HUES64 (cell line): ENCODE results near the gene GLI2. TPM values are rescaled to one million over a fixed set of nuclear protein-coding genes. Genes with fewer than 3 reads are reported as not detected.

ENCODE experiments used
- H3K27ac ChIP-seq: 2 replicates; pipeline ENCODE4 v1.7.0; 2013; ENCODE audit warnings: low read depth, low read length, inconsistent platforms
- H3K27me3 ChIP-seq: 2 replicates; pipeline ENCODE4 v1.6.1; 2013; ENCODE audit warnings: mild to moderate bottlenecking, low read length; ENCODE audit not compliant: insufficient read depth
- H3K36me3 ChIP-seq: 2 replicates; pipeline ENCODE4 v1.6.1; 2013; ENCODE audit warnings: mild to moderate bottlenecking, low read length; ENCODE audit not compliant: insufficient read depth
- H3K4me1 ChIP-seq: 2 replicates; pipeline ENCODE4 v1.6.1; 2013; ENCODE audit warnings: mild to moderate bottlenecking, low read length, moderate library complexity; ENCODE audit not compliant: insufficient read depth
- H3K4me3 ChIP-seq: 2 replicates; pipeline ENCODE4 v1.5.1; 2013; ENCODE audit warnings: mild to moderate bottlenecking, low read length, moderate library complexity
- H3K9ac ChIP-seq: 2 replicates; pipeline ENCODE4 v1.6.1; 2013; ENCODE audit warnings: mild to moderate bottlenecking, low read depth, low read length
- H3K9me3 ChIP-seq: 2 replicates; pipeline ENCODE4 v1.6.1; 2013; ENCODE audit warnings: low read depth, low read length; ENCODE audit not compliant: insufficient read depth
- WGBS: fragments of 150-250, 120-280 bp; methylation state at CpG from one replicate; pipeline ENCODE4 v1.1.7; 2013; ENCODE audit warnings: missing lambda C conversion rate; 5-methylcytosine and 5-hydroxymethylcytosine counted together
- polyA plus RNA-seq, 2 experiments: library from polyadenylated mRNA; stranded (reverse); fragments of 50-300 nt; gene quantifications; one replicate each; pipeline ENCODE4 v1.2.3, GENCODE V29; 2013

GLI2 gene
- polyA plus RNA-seq (2013, experiment 1 of 2), result 21.8 TPM
- polyA plus RNA-seq (2013, experiment 2 of 2), result 22.5 TPM

DNA sequence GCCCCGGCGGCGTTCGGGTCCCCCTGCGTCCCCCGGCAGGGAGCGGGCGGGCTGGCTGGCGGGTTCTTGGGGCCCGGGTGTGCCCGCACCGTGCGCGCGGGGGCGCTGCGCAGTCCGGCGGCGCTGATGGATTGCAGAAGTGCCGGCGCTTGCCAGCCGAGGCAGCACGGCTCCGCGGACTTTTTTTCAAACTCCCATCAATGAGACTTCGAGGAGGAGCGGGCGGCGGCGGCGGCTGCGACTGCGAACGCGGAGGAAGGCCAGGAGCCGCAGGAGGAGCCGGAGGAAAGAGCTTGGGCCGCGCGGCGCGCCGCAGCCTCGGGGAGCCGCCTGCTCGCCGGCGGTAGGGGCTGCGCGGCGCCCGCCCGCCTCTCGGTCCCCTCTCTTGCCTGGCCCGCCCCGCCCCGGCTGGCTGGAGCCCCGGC, at the start of gene GLI2:
TSS of gene GLI2 (plus strand) at position 123 of the 425 bp plus-strand sequence. CDS start 61,453 bp downstream, outside the sequence.
- WGBS, result under 1% methylated on average over 59 of the region's 59 CpGs
- Histone ChIP-seq H3K4me1 (peaks cover 32% of the 10 kb centered on the region), H3K27ac (peak within 1 kb of the TSS; percentile 97), H3K27me3 (no peaks in the 10 kb centered on the region), H3K36me3 (peaks cover 6% of the 10 kb centered on the region; the same call in 1 of the 2 replicates), H3K4me3 (peak within 1 kb of the TSS; percentile 89), H3K9ac (peak within 1 kb of the TSS; percentile 91), H3K9me3 (no peaks in the 10 kb centered on the region)

- Histone ChIP-seq H3K4me3 (no peak overlapping the region), H3K9ac (no peak overlapping the region), H3K9me3 (no peaks in the 10 kb centered on the region), H3K27ac (no peak overlapping the region), H3K36me3 (no peaks in the 10 kb centered on the region), H3K4me1 (no peaks in the 10 kb centered on the region), H3K27me3 (no peaks in the 10 kb centered on the region)
- WGBS, result 96% methylated on average over 12 of the region's 12 CpGs
These were observed 49.7 kb upstream of the GLI2 start for GRCh38 chr2:120685974-120686297.

DNA sequence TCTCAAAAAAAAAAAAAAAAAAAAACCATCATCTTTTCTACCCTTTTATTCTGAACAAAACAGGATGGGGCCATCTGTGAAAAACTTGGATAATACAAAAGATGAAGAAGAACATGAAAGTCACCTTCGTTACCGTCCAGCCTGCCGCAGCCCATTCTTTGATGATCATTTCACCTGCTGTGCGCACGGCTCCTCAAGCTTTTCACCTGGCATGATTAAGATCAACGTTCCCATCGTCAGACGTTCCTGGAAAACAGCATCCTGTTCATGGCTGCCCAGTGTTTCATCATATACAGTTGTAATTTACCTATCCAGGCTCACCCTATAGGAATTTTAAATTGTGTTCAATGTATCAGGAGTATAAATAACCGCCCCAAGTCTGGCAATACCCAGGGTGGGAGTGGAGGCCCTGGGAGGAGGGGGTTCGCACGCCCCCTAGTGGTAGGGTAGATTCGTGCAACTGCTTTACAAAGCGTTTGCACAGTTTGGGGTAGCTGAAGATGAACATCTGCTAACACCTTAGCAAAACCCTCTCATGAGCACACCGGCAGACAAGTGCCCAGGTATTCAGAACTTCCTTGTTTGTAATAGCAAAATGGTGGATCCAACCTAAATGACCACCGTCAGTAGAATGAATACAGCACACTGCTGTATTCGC, 49.0 kb upstream of the GLI2 start:
- no peaks in the 10 kb centered on the region for H3K9me3 ChIP-seq
- H3K4me3 ChIP-seq, result no peak overlapping the region
- H3K9ac ChIP-seq, result no peak overlapping the region
- WGBS, result 93% methylated on average over 16 of the region's 16 CpGs
- no peak overlapping the region for H3K27ac ChIP-seq
- H3K27me3 ChIP-seq, result no peaks in the 10 kb centered on the region
- H3K36me3 ChIP-seq, result no peaks in the 10 kb centered on the region
- H3K4me1 ChIP-seq, result no peaks in the 10 kb centered on the region

DNA sequence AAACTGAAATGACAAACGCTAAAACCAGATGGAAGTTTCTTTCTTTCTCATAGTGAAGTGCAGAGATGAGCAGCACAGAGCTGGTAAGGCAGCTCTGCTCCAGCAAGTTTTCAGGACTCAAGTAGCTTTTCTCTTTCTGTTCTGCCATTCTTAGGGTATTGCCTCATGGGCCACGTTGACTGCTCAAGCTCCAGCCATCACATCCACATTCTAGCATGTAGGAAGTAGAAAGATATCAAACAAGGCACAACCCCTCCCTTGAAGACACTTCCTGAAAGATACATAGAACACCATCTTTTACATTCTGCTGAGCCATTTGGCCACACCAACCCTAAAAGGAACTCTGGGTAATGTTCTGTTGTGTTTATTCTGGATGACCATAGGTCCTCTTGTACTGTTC, 48.5 kb upstream of the GLI2 start:
- Histone ChIP-seq H3K27me3 (no peaks in the 10 kb centered on the region), H3K4me3 (no peak overlapping the region), H3K9me3 (no peaks in the 10 kb centered on the region), H3K9ac (no peak overlapping the region), H3K27ac (no peak overlapping the region), H3K4me1 (no peaks in the 10 kb centered on the region), H3K36me3 (no peaks in the 10 kb centered on the region)
- WGBS, result 88% methylated on average over 2 of the region's 2 CpGs

- 88% methylated on average over 11 of the region's 11 CpGs for WGBS
- no peak overlapping the region for H3K4me3 ChIP-seq
- no peak overlapping the region for H3K27ac ChIP-seq
- no peak overlapping the region for H3K9ac ChIP-seq
- peaks cover 12% of the 10 kb centered on the region for H3K27me3 ChIP-seq
- H3K4me1 ChIP-seq, result no peaks in the 10 kb centered on the region
- H3K9me3 ChIP-seq, result no peaks in the 10 kb centered on the region
- no peaks in the 10 kb centered on the region for H3K36me3 ChIP-seq
These were observed 45.1 kb upstream of the GLI2 start for GRCh38 chr2:120690521-120690920.

DNA sequence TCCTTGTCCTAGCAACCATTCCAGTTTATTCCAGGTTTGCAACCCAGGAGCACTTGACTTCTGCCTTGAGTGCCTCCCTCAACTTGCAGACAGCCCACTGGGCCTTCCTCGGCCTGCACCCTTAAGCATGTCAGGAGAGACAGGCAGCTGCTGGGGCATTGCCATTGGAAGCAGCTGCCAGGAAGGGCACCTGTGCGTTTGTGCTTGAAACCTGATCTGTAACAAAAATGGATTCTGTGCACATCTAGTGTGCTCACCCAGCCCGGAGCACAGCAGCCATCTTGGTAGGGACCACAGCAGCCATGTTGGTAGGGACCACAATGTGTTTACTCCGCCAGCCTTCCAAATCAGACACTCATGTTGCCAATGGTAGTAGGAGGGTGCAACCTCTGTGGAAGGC, 44.3 kb upstream of the GLI2 start:
- WGBS, result 94% methylated on average over 4 of the region's 4 CpGs
- no peaks in the 10 kb centered on the region for H3K36me3 ChIP-seq
- no peak overlapping the region for H3K9ac ChIP-seq
- peaks cover 19% of the 10 kb centered on the region for H3K27me3 ChIP-seq
- H3K4me3 ChIP-seq, result no peak overlapping the region
- no peak overlapping the region for H3K27ac ChIP-seq
- peaks cover 7% of the 10 kb centered on the region; the same call in 1 of the 2 replicates for H3K4me1 ChIP-seq
- H3K9me3 ChIP-seq, result no peaks in the 10 kb centered on the region

GRCh38 chr2:120692691-120693090, 43.0 kb upstream of the GLI2 start:
- Histone ChIP-seq H3K4me1 (peaks cover 8% of the 10 kb centered on the region; the same call in 1 of the 2 replicates), H3K27me3 (peaks cover 24% of the 10 kb centered on the region), H3K4me3 (no peak overlapping the region), H3K36me3 (no peaks in the 10 kb centered on the region), H3K27ac (no peak overlapping the region), H3K9ac (no peak overlapping the region), H3K9me3 (no peaks in the 10 kb centered on the region)
- 95% methylated on average over 6 of the region's 6 CpGs for WGBS

- WGBS, result 91% methylated on average over 2 of the region's 2 CpGs
- Histone ChIP-seq H3K4me3 (no peak overlapping the region), H3K27me3 (peaks cover 24% of the 10 kb centered on the region)
These were observed 42.5 kb upstream of the GLI2 start for GRCh38 chr2:120693121-120693520.

GRCh38 chr2:120694034-120694433, 41.6 kb upstream of the GLI2 start:
- Histone ChIP-seq H3K4me3 (no peak overlapping the region), H3K9ac (no peak overlapping the region), H3K27ac (no peak overlapping the region), H3K9me3 (no peaks in the 10 kb centered on the region), H3K36me3 (no peaks in the 10 kb centered on the region), H3K27me3 (peaks cover 24% of the 10 kb centered on the region), H3K4me1 (peaks cover 8% of the 10 kb centered on the region; the same call in 1 of the 2 replicates)
- WGBS, result 96% methylated on average over 3 of the region's 4 CpGs

More at GRCh38 chr2:120693121-120693520, 42.5 kb upstream of the GLI2 start:
- H3K4me1 ChIP-seq, result peaks cover 8% of the 10 kb centered on the region; the same call in 1 of the 2 replicates
- no peak overlapping the region for H3K9ac ChIP-seq
- H3K9me3 ChIP-seq, result no peaks in the 10 kb centered on the region
- no peak overlapping the region for H3K27ac ChIP-seq
- H3K36me3 ChIP-seq, result no peaks in the 10 kb centered on the region

DNA sequence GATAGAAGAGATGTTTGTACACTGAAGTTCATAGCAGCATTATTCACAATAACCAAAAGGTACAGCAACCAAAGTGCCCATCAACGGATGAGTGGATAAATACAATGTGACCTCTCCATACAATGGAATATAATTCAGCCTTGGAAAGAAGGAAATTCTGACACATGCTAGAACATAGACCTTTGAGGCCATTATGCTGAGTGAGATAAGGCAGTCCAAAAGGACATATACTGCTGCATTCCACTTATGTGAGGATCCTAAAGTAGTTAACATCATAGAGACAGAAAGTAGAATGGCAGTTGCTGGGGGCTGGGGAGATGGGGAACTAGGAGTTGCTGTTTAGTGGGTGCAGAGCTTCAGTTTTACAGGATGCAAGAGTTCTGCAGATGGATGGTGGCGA, 38.2 kb upstream of the GLI2 start:
- Histone ChIP-seq H3K4me3 (no peak overlapping the region), H3K4me1 (peaks cover 15% of the 10 kb centered on the region), H3K27me3 (peaks cover 24% of the 10 kb centered on the region), H3K9ac (no peak overlapping the region), H3K9me3 (no peaks in the 10 kb centered on the region), H3K36me3 (no peaks in the 10 kb centered on the region), H3K27ac (no peak overlapping the region)
- 92% methylated on average over 2 of the region's 2 CpGs for WGBS

DNA sequence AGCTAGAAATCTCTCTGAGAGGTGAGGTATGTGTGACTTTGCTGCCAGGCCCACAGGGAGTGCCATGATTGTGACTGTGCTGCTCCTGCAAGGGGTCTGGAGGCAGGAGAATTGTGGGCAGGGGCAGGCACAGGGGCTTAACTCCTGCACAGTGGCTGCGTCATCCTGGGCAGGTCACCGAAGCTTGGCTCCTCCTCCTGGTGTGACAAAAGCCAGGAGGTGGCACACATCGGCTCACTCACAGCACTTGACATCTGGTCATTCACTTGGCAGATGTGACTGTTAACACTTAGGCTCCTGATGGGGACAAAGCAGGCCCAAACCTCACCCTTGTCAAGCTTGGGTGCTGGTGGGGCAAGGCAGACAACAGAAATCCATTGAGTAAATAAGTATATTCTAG, 36.4 kb upstream of the GLI2 start:
- no peak overlapping the region for H3K4me3 ChIP-seq
- H3K36me3 ChIP-seq, result no peaks in the 10 kb centered on the region
- H3K9ac ChIP-seq, result no peak overlapping the region
- H3K27me3 ChIP-seq, result peaks cover 21% of the 10 kb centered on the region
- WGBS, result 78% methylated on average over 3 of the region's 3 CpGs
- no peaks in the 10 kb centered on the region for H3K9me3 ChIP-seq
- peaks cover 15% of the 10 kb centered on the region for H3K4me1 ChIP-seq
- no peak overlapping the region for H3K27ac ChIP-seq

DNA sequence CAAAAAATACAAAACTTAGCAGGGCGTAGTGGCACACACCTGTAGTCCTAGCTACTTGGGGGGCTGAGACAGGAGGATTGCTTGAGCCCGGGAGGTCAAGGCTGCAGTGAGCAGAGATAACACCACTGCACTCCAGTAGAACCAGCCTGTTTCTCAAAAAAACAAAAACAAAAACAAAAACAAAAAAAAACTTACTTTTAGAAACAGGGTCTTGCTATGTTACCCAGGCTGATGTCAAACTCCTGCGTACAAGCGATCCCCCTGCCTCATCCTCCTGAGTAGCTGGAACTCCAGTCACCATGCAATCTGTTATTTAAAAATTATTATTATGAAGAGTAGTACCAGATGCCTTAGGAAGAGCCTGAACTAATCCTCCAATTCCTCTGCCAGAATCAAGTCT, 35.0 kb upstream of the GLI2 start:
- Histone ChIP-seq H3K4me1 (peaks cover 15% of the 10 kb centered on the region), H3K4me3 (no peak overlapping the region), H3K36me3 (no peaks in the 10 kb centered on the region), H3K27me3 (peaks cover 12% of the 10 kb centered on the region), H3K9ac (no peak overlapping the region), H3K9me3 (no peaks in the 10 kb centered on the region), H3K27ac (no peak overlapping the region)
- WGBS, result 92% methylated on average over 4 of the region's 4 CpGs
